Endothelial cell (in vitro differentiated cells): ENCODE measurements around the gene SLC24A3. TPM values are rescaled to one million over a fixed set of nuclear protein-coding genes. Genes with fewer than 3 reads are reported as not detected.

Experiments used
- DNase-seq: peaks from one replicate; pipeline ENCODE4 v3.0.0; 2021; ENCODE audit warnings: low spot score
- H3K27ac Mint-ChIP-seq: one replicate; pipeline ENCODE4 v1.8.0; 2021; ENCODE audit warnings: mixed read lengths, inconsistent platforms; ENCODE audit not compliant: unreplicated experiment
- H3K27me3 Mint-ChIP-seq: one replicate; pipeline ENCODE4 v1.8.0; 2021; ENCODE audit warnings: mild to moderate bottlenecking, moderate library complexity, mixed read lengths, inconsistent platforms; ENCODE audit not compliant: unreplicated experiment
- H3K36me3 Mint-ChIP-seq: one replicate; pipeline ENCODE4 v1.8.0; 2021; ENCODE audit warnings: mild to moderate bottlenecking, low read depth, mixed read lengths, inconsistent platforms; ENCODE audit not compliant: unreplicated experiment
- H3K4me1 Mint-ChIP-seq: one replicate; pipeline ENCODE4 v1.8.0; 2021; ENCODE audit warnings: mild to moderate bottlenecking, mixed read lengths, inconsistent platforms; ENCODE audit not compliant: unreplicated experiment
- H3K4me3 Mint-ChIP-seq: one replicate; pipeline ENCODE4 v1.8.0; 2021; ENCODE audit warnings: mild to moderate bottlenecking, mixed read lengths, inconsistent platforms; ENCODE audit not compliant: unreplicated experiment
- H3K9me3 Mint-ChIP-seq: one replicate; pipeline ENCODE4 v1.8.0; 2021; ENCODE audit warnings: mixed read lengths, inconsistent platforms; ENCODE audit not compliant: unreplicated experiment
- long read RNA-seq: library from polyadenylated mRNA; unstranded; transcript quantifications from one replicate; pipeline ENCODE4 v2.0.0, GENCODE V29; 2020; ENCODE audit not compliant: unreplicated experiment
- total RNA-seq: library from RNA; stranded (reverse); fragmentation: NEBNext Ultra II Directional; extraction: Animal tissue kit (Norgen Biotek cat#: 25700); gene quantifications from one replicate; pipeline ENCODE4 v1.2.1, GENCODE V29; 2021; ENCODE audit not compliant: unreplicated experiment
- TF ChIP-seq, protein P1 (sequence below): fragments of 200-600 bp; sonication (generic); IDR thresholded peaks from one replicate; pipeline ENCODE4 v1.5.0; 2021; ENCODE audit warnings: antibody characterized with exemption; ENCODE audit not compliant: unreplicated experiment

SLC24A3 gene
- 0.15 TPM for total RNA-seq
- long read RNA-seq: 0 reads

DNA sequence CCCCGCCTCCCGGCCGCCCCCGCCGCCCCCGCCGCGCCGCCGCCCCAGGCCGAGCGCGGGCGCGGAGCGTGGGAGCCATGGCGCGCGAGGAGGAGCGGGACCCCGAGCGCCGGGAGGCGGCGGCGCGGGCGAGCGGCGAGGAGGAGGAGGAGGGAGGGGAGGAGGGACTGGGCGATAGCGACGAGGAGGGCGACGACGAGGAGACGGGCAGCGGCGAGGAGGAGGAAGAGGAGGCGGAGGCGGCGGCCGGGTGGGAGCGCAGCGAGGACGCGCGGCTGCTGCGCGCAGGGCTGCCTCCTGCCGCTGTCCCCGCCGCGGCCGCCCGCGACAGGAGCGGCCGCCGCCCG is at the start of gene SLC24A3:
Gene SLC24A3 (plus strand): TSS at position 174 of the 347 bp plus-strand sequence.
- Mint-ChIP-seq H3K4me1 (peaks cover 3% of the 10 kb centered on the region), H3K9me3 (no peaks in the 10 kb centered on the region), H3K36me3 (no peaks in the 10 kb centered on the region), H3K27ac (no peak within 1 kb of the TSS), H3K4me3 (peak within 1 kb of the TSS; percentile 80), H3K27me3 (peaks cover 21% of the 10 kb centered on the region)
- DNase-seq: no peak
- TF ChIP-seq, protein P1, sequence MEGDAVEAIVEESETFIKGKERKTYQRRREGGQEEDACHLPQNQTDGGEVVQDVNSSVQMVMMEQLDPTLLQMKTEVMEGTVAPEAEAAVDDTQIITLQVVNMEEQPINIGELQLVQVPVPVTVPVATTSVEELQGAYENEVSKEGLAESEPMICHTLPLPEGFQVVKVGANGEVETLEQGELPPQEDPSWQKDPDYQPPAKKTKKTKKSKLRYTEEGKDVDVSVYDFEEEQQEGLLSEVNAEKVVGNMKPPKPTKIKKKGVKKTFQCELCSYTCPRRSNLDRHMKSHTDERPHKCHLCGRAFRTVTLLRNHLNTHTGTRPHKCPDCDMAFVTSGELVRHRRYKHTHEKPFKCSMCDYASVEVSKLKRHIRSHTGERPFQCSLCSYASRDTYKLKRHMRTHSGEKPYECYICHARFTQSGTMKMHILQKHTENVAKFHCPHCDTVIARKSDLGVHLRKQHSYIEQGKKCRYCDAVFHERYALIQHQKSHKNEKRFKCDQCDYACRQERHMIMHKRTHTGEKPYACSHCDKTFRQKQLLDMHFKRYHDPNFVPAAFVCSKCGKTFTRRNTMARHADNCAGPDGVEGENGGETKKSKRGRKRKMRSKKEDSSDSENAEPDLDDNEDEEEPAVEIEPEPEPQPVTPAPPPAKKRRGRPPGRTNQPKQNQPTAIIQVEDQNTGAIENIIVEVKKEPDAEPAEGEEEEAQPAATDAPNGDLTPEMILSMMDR: no peak

DNA sequence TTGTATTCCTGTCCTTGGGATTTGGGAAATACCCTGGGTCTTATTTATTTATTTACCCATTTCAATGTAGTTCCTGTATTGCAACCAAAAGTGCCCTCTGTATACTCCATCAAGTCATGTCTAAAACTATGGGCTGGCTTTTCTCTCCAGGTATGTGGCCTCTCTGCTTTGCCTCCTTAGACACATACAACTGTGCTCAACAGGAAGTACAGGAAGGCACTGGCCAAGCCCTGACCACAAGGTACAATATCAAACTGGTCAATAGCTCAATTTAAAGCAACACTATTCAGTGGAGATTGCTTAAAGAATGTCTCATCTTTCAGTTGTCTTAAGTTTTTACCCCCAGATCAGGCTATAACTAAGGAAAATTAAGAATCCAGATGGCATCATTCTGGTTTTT is 42.3 kb upstream of the SLC24A3 start:
- TF ChIP-seq, protein P1: no peak
- DNase-seq: no peak
- no peaks in the 10 kb centered on the region for H3K27me3 Mint-ChIP-seq
- no peak overlapping the region for H3K27ac Mint-ChIP-seq
- no peak overlapping the region for H3K4me3 Mint-ChIP-seq
- no peaks in the 10 kb centered on the region for H3K9me3 Mint-ChIP-seq
- no peaks in the 10 kb centered on the region for H3K4me1 Mint-ChIP-seq
- H3K36me3 Mint-ChIP-seq: peaks cover 4% of the 10 kb centered on the region

DNA sequence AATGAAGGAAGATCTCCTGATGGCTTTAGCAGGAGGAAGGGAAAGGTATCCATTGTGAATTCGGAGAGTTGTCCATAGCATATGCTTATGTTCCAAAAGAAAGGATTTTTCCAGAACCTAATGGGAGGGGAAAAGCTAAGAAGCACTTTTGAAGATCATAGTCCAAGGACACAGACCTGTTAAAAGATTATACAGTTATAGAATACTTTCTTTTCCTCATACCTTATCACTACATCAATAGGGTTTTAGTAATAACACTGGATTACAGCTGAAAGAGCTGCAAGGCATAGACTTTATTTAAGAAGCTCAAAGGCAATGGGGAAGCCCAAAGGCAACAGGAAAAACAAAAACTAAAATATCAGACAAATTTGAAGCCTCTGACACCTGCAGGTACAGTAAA is 39.8 kb upstream of the SLC24A3 start:
- H3K4me3 Mint-ChIP-seq: no peak overlapping the region
- TF ChIP-seq, protein P1: no peak
- no peak overlapping the region for H3K27ac Mint-ChIP-seq
- no peak for DNase-seq
- no peaks in the 10 kb centered on the region for H3K27me3 Mint-ChIP-seq
- H3K4me1 Mint-ChIP-seq: no peaks in the 10 kb centered on the region
- peaks cover 4% of the 10 kb centered on the region for H3K36me3 Mint-ChIP-seq
- H3K9me3 Mint-ChIP-seq: no peaks in the 10 kb centered on the region

DNA sequence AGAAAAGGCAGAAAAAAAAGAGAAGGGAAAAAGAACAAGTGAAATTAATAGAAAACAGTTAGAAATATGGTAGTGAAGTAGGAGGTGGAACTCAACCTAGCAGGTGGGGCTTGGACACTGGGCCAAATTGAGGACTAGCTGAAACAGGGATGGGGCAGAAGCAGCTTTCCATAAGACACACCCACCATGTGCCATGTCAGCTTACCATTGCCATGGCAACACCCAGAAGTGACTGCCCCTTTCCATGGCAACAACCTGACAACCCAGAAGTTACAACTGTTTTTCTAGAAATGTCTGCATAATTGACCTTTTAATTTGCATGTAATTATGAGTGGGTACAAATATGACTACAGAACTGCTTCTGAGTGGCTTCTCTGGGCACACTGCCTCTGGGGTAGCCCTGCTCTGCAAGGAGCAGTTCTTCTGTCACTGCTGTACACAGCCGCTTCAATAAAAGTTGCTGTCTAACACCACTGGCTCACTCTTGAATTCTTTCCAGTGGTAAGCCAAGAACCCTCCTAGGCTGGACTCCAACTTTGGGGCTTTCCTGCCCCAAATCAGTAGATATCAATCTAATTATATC is 35.9 kb upstream of the SLC24A3 start:
- Mint-ChIP-seq H3K27ac (no peak overlapping the region), H3K9me3 (no peaks in the 10 kb centered on the region), H3K4me3 (no peak overlapping the region), H3K27me3 (no peaks in the 10 kb centered on the region), H3K36me3 (no peaks in the 10 kb centered on the region), H3K4me1 (no peaks in the 10 kb centered on the region)
- DNase-seq: no peak
- TF ChIP-seq, protein P1: no peak

DNA sequence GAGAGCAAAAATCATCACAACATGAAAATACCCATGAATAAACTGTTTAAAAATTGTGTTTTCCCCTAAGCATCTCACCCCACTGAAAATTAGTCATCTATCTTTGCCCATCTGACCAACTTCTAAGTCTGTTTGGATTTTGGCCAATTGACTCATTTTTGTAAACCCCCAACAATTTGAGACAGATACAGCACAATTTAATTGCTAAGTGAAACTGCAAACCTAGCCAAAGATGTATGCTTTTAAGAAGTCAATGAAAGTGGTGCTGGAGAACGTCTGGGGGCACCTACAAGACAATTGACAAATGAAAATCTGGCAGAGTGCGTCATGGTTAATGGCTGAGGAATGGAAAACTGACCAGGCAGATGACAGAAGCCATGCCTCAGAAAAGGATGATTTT is 30.9 kb upstream of the SLC24A3 start:
- Mint-ChIP-seq H3K27me3 (no peaks in the 10 kb centered on the region), H3K4me1 (no peaks in the 10 kb centered on the region), H3K9me3 (no peaks in the 10 kb centered on the region), H3K36me3 (no peaks in the 10 kb centered on the region), H3K4me3 (no peak overlapping the region), H3K27ac (no peak overlapping the region)
- TF ChIP-seq, protein P1: no peak
- no peak for DNase-seq
